ENCODE results near the gene EIF5AL1. TPM values are rescaled to one million over a fixed set of nuclear protein-coding genes. Genes with fewer than 3 reads are reported as not detected.
"Not testable (repeated sequence)": the region's sequence is repeated elsewhere in the genome, so short reads cannot be mapped to it uniquely, and the experiment has no call there.

The EIF5AL1 gene
- total RNA-seq, 1 experiment from 2014 or later = 0.59 TPM

DNA sequence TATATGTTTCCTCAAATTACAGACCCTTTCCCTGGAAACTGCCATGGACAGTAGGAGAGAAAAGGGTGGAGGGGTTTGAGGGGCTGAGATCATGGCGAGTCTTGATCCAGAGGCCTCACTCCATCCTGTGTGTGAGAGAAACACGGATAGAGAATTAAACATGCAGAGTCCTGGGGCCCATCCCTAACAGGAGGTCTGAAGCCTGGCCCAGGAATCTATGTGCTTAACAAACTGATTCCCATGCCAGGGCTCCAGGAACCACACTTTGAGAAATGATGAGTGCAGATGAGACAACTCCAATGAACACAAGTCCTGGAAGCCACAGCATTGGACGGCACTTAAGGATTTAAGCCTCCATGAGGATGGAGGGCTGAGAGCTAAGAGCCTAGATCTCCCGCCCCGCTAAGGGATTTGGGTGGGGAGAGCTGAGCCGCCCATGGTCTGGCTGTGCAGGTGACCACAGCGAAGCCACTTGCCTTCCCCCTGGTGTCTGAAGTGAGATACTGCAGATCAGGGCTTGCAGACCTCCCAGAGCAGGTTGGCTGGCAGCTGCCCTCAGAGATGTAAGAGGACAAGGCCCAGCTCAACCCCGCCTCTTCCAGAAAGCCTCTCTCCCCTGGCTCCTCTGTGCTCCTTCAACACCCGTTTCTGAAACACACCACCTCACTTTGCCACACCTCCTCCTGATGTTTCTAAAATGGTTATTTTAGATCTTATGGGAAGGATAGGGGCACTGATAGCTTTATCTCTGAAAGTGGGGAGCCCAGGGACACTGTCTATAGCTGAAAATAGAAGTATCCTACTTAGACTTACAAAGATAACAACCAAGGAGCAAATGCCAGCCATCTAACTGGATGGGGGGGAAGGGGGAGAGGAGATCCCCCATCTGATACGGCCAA lies 24.8 kb upstream of the EIF5AL1 start:
- DNase-seq (ENCODE audit: low read depth) = peak; percentile 65

DNA sequence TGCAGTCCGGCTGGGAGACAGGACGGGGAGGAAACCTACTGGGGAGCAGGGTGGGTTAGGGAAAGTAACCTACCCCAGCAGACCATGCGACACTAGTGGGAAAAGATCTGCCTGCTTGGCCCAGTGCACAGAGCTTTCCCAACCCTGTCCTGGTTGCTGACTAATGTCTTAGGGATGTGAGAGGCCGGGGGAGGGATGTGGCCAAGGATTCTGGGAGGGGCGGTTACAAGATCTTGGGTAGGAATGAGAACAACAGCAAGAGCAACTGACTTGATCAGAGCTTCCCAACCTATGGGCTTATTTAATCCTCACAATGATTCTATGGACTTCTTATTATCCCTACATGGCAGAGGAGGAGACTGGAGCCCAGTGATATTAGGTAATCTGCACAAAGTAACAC lies 24.0 kb upstream of the EIF5AL1 start:
- DNase-seq (ENCODE audit: low read depth) = peak; percentile 90

DNA sequence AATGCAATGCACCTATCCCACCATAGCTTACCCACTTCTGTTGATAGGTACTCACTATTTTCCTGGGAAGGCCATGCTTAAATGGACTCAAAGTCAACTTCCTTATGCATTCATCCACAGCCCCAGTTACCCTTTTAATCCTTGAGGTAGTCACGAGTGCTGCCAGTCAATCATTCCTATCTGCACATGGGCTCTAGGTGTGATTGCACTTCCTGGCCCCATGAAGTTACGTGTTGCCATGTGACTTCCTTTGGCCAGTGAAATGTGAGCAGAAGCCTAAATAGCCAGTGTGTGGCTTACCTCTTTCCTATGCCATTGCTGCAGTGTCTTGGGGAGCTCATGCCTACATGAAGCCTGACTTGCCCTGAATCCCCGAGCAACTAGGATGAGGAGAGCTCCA lies 23.5 kb upstream of the EIF5AL1 start:
- no peak for DNase-seq (ENCODE audit: low read depth)

DNA sequence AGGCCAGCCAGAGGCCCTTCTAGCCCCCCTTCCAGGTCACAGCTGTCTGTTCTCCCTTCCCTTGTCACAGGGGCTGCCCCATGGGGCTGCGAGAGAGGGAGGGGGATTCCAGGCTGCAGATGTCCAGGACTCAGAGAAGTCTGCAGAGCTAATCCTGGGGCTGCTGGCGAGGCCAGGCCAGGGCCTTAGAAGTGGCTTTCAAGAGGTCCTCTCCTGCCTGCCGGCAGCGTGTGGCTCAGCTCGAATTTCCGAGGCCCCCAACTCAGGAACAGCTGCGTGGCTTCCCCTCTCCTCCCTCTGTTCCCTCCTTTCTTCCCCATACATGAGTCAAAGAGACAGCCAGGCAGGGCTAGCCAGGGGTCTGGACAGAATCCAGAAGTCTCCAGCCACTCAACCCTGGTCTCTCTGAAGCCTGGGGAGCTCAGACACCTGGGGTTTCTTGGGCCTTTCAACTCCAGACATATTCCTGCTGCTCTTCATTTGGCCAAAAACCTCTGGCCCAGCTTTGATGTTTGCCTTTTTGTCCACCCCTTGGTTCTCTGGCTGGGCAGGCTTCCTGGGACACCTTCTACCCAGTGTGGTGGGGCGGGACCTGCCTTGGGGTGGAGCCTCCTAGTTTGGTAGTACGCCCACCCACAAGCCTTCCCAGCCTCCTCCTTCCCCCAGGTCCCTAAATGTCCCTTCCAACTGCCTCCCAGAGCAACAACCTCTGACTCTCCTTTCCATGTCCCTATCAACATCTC lies 21.8 kb upstream of the EIF5AL1 start:
- DNase-seq (ENCODE audit: low read depth) = peak; percentile 40

DNA sequence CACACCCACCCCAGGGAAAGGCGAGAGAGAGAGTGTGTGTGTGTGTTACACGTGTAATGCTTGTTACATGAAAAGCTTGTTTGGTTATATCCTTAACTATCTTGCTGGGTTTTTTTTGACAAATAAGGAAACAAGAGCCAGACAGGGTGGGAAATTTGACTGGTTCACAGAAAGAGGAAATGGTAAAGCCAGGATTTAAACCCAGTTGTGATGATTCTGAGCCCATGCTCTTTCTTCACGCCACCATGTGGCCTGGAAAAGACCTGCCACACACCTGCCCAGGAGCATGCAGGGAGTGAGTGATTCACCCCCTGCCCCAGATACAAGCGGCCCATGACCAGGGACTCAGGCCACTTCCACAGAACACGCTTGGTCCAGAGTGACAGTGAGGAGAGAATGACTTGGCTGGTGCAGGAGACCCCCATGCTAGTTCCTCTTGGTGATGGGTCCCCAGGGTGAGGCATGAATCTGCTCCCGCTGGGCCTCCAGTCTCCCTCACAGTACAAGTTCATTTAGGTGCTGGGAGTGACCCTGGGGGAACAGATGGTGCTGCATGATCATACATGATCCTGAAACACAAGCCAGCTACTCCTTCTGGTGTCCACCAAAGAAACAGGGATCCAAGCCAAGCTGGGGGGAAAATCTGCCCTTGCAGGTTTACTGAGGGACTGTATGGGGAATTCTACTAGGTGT lies 21.0 kb upstream of the EIF5AL1 start:
- DNase-seq (ENCODE audit: low read depth) = no peak

DNA sequence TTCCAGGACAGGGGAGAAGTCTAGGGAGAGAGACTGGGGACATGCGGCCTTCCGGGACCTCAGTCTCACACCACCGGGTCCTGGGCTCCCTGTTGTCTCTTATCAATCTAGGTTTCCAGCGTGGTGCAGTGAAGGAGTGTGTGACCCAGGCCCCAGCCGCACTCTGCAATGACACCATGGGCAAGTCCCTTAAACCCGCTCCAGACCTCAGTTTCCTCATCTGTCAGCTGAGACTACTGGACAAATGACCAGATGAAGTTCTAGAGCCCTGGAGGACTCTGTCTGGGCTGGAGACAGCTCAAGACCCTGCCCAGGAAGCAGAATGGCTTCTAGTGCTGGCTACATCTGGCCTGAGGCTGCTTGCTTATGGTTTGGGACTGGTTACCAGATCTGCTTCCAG lies 20.1 kb upstream of the EIF5AL1 start:
- DNase-seq (ENCODE audit: low read depth) = no peak

DNA sequence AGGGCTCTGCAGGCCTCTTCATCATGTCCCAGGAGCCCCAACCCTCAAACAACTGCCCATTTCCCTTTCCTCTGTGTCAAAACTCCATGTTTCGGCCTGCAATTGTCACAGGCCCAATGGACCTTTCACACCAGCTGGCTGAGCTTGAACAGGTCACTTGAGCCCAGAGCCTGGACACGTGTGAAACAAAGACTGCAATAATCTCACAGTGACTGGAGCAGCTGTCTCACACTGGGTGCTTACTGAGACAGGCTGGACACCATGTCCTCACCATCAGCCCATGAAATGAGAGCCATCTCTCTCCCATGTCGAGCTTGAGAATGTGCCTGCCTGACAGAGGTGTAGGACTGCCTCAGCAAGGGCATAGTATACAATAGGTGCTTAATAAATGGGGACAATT lies 19.5 kb upstream of the EIF5AL1 start:
- DNase-seq (ENCODE audit: low read depth) = no peak

DNA sequence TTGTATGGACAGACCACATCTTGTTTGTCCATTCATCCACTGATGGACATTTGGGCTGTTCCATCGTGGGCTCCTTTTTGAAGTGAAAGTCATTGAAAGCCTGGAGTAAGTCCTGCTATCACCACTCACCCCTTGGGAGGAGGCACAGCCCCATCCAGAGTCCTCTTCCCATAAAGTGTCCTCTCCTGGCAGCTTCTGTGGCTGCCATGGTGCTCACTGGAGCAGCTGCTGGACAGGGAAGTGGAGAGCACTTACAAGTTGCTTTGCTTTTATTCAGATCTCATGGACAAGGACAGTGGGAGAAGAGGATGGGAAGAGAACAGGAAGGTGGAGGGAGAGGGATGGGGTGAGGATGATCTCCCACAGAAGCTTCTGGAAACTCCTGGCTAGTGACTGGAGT lies 18.5 kb upstream of the EIF5AL1 start:
- DNase-seq (ENCODE audit: low read depth) = no peak

DNA sequence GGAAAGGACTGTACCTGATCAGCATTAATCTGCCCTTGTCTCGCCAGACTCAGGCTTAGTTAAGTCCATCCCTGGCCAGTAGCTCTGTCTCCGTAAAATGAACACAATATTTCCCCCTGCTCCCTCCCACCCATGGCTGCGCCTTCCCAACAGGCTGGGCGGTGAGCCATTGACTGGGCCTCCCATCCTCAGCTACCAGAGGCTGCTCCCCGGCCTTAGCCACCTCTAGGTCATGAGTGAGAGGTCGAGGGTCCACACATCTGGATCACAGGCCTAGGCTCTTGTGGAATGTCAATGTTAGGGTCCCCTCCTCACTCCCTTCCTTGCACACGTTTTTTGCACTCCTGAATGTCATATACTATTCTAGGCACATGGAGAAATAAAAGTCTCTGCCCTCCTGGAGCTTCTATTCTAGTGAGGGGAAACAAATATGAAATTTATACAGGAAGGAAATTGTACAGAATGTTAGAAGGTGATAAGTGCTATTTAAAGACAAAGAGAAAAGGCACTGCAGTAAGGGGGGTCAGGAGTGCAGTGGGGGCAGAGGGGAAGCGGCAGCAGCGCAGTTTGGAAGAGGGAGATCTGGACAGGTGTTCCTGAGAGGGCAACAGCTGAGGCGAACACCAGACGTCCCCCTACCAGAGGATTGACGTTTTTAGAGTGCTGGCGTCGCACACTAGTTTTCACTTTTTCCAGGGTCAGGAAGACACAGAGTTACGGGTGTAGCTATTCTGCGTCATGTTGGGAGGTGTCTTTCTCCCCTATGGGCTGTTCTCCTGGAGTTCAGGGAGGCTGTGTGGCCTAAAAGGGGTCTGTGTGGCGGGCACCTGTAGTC lies 17.2 kb upstream of the EIF5AL1 start:
- DNase-seq (ENCODE audit: low read depth) = no peak

DNA sequence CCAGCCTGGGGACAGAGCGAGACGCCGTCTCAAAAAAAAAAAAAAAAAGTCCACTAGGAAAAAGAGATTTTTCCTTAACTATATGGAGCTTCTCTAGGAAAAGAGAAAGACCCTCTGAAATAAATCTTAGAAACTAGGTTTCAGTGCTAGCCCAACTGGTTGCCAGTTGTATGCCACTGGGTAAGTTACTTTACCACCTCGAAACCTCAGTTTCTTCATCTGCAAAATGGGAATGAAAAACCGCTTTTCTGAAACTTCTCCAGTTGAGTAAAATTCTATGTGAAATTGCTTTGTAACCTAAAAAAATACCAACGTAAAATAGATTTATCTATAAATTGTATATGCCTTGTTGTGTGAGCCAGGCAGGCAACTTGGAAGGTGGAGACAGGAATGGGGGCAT lies 16.5 kb upstream of the EIF5AL1 start:
- DNase-seq (ENCODE audit: low read depth) = no peak

DNA sequence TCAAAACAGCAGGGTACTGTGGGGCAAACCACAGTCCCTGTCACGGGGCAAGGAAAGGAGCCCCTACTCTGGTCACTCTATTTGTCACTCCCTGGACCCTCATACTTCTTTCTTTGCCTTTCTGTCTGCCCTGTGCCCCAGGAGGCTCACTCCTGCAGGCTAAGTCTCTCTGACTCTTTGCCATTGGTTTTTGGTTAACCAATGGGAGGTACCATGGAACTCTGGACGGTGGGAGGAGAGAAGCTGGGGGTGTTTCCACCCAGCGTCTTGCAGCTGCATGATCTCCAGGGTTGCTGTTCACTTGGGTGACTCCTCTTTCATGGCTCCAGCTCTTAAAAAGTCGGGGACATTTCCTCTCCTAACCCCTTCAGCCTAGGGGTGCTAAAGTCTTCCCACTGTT lies 15.4 kb upstream of the EIF5AL1 start:
- DNase-seq (ENCODE audit: low read depth) = no peak

DNA sequence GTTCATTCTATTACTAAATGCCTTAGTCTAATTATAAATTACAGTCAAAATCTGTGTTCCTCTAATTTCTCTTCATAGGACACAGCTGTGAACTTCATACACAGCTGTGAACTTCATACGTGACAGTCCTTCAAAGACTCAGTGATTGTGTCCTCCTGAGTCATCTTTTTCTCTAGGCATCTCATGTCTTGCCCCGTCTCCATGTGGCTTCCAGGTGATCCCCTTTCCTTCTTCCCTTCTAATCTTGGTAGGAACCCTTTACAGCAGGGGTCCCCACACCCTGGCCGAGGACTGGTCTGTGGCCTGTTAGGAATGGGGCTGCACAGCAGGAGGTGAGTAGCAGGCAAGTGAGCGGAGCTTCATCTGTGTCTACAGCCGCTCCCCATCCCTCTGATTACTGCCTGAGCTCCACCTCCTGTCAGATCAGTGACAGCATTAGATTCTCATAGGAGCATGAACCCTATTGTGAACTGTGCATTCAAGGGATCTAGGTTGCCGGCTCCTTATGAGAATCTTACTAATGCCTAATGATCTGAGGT lies 14.0 kb upstream of the EIF5AL1 start:
- no peak for DNase-seq (ENCODE audit: low read depth)

DNA sequence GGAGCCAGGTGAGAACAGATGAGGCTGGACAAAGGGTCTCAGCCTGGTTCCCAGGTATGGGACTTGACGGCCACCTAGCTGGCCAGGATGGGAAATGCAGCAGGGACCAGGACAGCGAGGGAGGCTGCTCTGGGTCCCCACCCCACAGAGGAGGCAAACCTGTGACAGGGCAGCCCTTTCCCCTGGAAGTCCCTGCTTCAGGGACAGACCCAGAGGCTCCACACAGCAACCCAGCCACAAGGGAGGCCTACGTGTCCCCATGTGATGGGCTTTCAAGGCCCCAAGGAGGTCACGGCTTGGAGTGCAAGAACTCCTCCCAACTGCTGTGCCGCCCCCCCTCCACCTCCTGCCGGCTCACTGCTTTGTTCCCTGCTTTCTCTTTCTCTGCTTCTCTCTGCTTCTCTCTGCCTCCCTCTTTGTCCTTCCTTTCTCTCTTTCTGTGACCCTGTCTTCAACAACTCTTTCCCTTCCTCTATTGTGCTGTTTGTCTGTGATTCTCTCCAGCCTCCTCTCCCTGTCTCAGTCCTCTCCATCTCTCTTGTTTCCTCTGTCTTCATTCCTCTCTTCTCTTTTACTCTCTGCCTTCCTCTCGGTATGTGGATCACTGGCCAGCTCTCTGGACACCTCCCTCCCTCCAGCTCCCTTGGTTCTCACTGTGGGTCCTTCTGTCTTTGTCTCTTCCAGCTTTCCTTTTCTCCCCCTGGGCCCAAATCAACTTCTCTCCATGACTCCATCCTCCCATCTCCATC lies 9.6 kb upstream of the EIF5AL1 start:
- DNase-seq (ENCODE audit: low read depth) = no peak

DNA sequence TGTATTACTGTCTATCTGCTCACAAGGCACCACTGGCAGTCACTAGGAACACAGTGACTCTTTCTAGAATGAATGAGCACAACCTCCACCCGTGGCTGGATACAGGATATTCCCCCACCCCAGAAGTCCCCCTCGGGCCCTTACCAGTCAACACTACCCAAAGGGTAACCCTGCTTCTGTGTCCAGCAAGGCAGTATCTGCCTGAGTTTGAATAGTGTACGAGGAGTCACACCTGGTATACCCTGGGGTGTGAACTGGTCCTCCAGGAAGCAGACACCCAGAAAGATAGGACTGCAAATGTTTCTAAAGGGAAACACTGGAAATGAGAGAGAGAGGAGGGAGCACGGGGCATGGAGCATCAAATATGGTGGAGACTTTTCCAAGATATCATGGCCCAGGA lies 8.5 kb upstream of the EIF5AL1 start:
- DNase-seq (ENCODE audit: low read depth) = not testable (repeated sequence)

DNA sequence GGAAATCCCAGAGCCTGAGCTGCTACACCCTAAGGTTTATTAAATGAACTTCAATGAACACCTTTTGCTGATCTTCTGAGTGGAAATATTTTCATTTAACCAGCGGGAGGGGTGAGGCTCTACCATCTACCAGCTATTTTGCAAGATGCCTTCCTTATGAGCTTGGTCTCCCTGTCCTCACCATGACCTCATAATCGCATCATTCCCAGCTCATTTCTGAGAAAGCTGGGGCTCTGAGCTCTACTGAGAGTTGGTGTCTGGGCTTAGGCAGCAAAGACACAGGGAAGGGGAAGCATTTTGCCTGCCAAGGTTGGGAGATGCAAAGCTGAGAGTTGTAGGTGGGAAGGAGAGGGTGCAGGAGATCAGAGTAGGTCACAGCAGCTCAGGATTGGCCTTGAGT lies 7.8 kb upstream of the EIF5AL1 start:
- DNase-seq (ENCODE audit: low read depth) = not testable (repeated sequence)

DNA sequence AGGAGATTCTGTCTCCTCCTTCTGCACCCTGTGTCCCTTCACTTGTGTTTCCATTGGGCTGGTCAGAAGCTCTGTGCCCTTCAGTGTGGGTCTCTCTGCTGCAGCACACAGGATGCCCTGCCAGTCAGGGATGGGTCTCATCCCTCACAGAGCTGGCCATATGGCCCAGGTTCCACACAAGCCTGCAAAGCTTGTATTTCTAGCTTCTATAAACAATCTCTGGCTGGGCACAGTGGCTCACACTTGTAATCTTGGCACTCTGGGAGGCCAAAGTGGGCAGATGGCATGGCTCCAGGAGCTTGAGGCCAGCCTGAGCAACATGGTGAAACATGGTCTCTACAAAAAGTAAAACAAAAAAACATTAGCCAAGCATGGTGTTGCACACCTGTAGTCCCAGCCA lies 7.0 kb upstream of the EIF5AL1 start:
- DNase-seq (ENCODE audit: low read depth) = not testable (repeated sequence)

DNA sequence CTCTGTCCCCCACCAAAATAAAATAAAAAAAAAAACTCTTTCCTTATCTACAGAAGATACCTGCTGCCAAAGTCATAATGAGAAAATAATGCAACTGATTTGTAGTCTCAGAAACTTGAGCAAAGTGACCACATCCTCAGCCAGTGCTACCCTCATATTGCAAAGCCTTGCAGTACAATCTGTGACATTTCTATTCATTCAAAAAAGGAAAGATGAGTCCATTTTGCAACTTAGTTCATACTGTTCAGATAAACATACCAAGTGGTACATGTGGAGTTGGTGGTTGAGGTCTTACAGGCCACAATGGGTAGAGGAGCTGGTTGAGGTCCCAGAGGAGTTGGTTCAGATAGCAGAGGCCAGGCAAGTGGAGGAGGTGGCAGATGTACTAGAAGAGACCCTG lies 6.5 kb upstream of the EIF5AL1 start:
- DNase-seq (ENCODE audit: low read depth) = no peak

DNA sequence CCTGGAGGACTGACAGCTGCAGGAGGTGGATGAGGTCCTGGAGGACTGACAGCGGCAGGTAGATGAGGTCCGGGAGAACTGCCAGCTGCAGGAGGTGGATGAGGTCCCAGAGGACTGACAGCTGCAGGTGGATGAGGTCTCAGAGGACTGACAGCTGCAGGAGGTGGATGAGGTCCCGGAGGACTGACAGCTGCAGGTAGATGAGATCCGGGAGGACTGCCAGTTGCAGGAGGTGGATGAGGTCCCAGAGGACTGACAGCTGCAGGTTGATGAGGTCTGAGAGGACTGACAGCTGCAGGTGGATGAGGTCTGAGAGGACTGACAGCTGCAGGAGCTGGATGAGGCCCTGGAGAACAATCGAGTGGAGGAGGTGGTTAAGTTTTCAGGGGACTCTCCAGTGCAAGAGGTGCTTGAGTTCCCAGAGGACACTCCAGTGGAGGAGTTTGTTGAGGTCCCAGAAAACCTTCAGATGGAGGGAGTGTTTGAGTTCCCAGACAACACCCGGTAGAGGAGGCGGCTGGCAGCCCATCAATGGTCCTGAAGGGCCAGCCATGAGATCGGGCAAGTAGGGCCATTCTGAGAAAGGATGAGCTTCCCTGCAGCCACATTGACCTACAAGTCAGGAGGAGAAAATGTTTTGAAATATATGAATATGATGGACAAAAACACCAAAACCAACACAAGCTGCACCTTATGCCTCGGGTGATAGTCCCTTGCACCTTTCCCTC lies 4.7 kb upstream of the EIF5AL1 start:
- DNase-seq (ENCODE audit: low read depth) = no peak

DNA sequence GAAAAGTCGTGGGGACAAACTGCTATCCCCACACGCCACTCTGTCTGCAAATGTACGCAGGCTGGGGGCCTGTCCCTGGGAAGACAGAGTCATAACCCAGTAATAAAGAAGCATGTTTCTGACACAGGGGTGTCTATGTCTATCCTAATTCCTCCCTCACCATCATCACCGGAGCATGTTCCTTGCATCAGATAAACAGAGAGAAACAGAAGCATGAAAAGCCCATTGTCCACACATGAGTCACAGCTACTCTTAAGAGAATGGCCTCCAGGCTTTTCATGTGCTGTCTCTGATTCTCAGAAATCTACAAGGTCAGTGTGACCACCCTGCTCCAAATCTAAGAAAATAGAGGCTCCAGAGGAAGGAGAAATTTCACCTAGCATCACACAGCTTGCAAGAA lies 4.1 kb upstream of the EIF5AL1 start:
- not testable (repeated sequence) for DNase-seq (ENCODE audit: low read depth)

Measured in M059J (cell line).